HG03025 (cell line): ENCODE data around the gene HGS.

ENCODE experiments used
- ATAC-seq: cut with Tn5 transposase; IDR thresholded peaks from one replicate; pipeline ENCODE4 v1.9.1; 2021; ENCODE audit warnings: mild to moderate bottlenecking, moderate library complexity; ENCODE audit not compliant: unreplicated experiment, low FRiP score

Gene HGS

GRCh38 chr17:81703747-81704654, 20.2 kb downstream of the HGS start:
- ATAC-seq = no peak

GRCh38 chr17:81705518-81706231, 21.9 kb downstream of the HGS start:
- ATAC-seq = no peak

GRCh38 chr17:81706232-81706611, 22.4 kb downstream of the HGS start:
- no peak for ATAC-seq

GRCh38 chr17:81706757-81707624, 23.2 kb downstream of the HGS start:
- ATAC-seq = no peak

- no peak for ATAC-seq
Measured at GRCh38 chr17:81707725-81708646, 24.2 kb downstream of the HGS start.

- ATAC-seq = no peak
Measured at GRCh38 chr17:81708739-81709185, 25.0 kb downstream of the HGS start.

GRCh38 chr17:81710514-81711308, 26.9 kb downstream of the HGS start:
- ATAC-seq = no peak

- ATAC-seq = no peak
Measured at GRCh38 chr17:81711814-81712467, 28.1 kb downstream of the HGS start, which contains the start of gene SLC25A10. SLC25A10 (plus strand) TSS chr17:81712284; CDS start chr17:81712427, 143 bp downstream.

- ATAC-seq = no peak
Measured at GRCh38 chr17:81712468-81713003, 28.7 kb downstream of the HGS start.

GRCh38 chr17:81713004-81713555, 29.3 kb downstream of the HGS start:
- no peak for ATAC-seq

GRCh38 chr17:81713556-81714411, 30.0 kb downstream of the HGS start:
- no peak for ATAC-seq

GRCh38 chr17:81714412-81715106, 30.7 kb downstream of the HGS start:
- ATAC-seq = no peak

- no peak for ATAC-seq
Measured at GRCh38 chr17:81715107-81715871, 31.5 kb downstream of the HGS start.

- no peak for ATAC-seq
Measured at GRCh38 chr17:81715872-81716673, 32.3 kb downstream of the HGS start.

- no peak for ATAC-seq
Measured at GRCh38 chr17:81716674-81716996, 32.8 kb downstream of the HGS start.
